ENCODE data around the gene FGF1. TPM values are rescaled to one million over a fixed set of nuclear protein-coding genes. Genes with fewer than 3 reads are reported as not detected.

FGF1 gene
- total RNA-seq, 1 donor from 2014 or later, result 0.08 TPM

Other genes with a start within 250 kb of the FGF1 start
- 20.0 and 21.2 TPM in 2 replicates for gene ARHGAP26, start 84.3 kb upstream of the FGF1 start, total RNA-seq

All from activated T-helper 1 cell treated with anti-CD3 and anti-CD28 coated beads, Interleukin-12 subunit alpha, Interleukin-12 subunit beta, Interleukin-2, Interleukin-4 antibody, amounts not matched to agents 30 ng/mL and 10 ng/mL and 1 ng/mL, durations not matched to agents 14 hours and 24 hours and 36 hours (primary cell).